ENCODE data around the gene ALOX12B.

- TF ChIP-seq, protein P1, sequence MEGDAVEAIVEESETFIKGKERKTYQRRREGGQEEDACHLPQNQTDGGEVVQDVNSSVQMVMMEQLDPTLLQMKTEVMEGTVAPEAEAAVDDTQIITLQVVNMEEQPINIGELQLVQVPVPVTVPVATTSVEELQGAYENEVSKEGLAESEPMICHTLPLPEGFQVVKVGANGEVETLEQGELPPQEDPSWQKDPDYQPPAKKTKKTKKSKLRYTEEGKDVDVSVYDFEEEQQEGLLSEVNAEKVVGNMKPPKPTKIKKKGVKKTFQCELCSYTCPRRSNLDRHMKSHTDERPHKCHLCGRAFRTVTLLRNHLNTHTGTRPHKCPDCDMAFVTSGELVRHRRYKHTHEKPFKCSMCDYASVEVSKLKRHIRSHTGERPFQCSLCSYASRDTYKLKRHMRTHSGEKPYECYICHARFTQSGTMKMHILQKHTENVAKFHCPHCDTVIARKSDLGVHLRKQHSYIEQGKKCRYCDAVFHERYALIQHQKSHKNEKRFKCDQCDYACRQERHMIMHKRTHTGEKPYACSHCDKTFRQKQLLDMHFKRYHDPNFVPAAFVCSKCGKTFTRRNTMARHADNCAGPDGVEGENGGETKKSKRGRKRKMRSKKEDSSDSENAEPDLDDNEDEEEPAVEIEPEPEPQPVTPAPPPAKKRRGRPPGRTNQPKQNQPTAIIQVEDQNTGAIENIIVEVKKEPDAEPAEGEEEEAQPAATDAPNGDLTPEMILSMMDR (IDR thresholded peaks at IDR 0.05): no peak
- no peak for TF ChIP-seq POLR2A (IDR thresholded peaks at IDR 0.05)
Measured at GRCh38 chr17:8100763-8101162, 13.2 kb upstream of the ALOX12B start.

Measured in heart left ventricle (tissue), 13 donors.